ENCODE measurements around the gene EHBP1L1. TPM values are rescaled to one million over a fixed set of nuclear protein-coding genes. Genes with fewer than 3 reads are reported as not detected.

Gene EHBP1L1
- total and polyA plus RNA-seq, 2 donors (not counting 1 experiment from before 2014, with no cell fraction given): 12.8 to 53.5 TPM

DNA sequence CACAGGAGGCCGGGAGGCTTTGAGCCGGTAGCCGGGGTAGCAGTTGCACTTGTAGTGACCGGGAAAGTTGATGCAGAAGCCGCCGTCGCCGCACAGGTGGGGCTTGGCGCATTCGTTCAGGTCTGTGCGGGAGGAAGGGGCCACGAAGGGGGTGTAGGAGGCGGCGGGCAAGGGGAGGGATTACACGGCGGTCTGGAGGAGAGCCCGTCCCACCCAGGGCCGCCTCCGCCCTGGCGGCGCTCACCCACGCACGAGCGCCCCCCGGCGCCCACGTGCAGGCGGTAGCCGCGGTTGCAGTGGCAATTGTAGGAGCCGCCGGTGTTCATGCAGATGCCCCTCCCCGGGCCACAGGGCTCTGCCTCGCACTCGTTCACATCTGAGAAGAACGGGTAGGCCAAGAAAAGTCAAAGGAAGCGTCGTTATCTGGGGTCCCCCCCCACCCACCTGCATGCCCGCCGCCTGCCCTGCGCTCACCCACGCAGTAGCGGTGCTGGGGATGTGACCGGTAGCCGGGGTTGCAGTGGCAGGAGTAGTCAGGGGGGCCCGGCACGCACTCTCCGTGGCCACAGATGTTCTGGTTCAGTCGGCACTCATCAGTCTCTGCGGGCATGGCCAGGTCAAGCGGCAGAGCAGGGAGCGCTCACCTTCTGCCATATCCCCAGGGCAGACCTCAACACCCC is 28.3 kb upstream of the EHBP1L1 start:
- TF ChIP-seq EZH2 (IDR thresholded peaks at IDR 0.05; ENCODE audit: low read length, missing control alignments): no peak
- TF ChIP-seq, protein P1, sequence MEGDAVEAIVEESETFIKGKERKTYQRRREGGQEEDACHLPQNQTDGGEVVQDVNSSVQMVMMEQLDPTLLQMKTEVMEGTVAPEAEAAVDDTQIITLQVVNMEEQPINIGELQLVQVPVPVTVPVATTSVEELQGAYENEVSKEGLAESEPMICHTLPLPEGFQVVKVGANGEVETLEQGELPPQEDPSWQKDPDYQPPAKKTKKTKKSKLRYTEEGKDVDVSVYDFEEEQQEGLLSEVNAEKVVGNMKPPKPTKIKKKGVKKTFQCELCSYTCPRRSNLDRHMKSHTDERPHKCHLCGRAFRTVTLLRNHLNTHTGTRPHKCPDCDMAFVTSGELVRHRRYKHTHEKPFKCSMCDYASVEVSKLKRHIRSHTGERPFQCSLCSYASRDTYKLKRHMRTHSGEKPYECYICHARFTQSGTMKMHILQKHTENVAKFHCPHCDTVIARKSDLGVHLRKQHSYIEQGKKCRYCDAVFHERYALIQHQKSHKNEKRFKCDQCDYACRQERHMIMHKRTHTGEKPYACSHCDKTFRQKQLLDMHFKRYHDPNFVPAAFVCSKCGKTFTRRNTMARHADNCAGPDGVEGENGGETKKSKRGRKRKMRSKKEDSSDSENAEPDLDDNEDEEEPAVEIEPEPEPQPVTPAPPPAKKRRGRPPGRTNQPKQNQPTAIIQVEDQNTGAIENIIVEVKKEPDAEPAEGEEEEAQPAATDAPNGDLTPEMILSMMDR (conservative IDR thresholded peaks at IDR 0.05 in 1 of 2, IDR thresholded peaks at IDR 0.05 in 1 of 2; ENCODE audit: low read depth in 1 of 2, low read length in 2 of 2): no peak
- no peaks in the 10 kb centered on the region for H4K20me1 ChIP-seq (ENCODE audit: control insufficient read depth, extremely low read depth, insufficient read depth, low read length)
- H2AFZ ChIP-seq (ENCODE audit: low read length): no peak overlapping the region
- no peak overlapping the region for H3K4me3 ChIP-seq (replicated peaks in 1 of 4; ENCODE audit: control extremely low read depth in 1 of 4, insufficient read depth in 1 of 4, low read depth in 3 of 4, low read length in 4 of 4)
- H3K9ac ChIP-seq (ENCODE audit: insufficient read depth, low read length): no peak overlapping the region
- no peaks in the 10 kb centered on the region for H3K79me2 ChIP-seq (ENCODE audit: control insufficient read depth, insufficient read depth, low read length)
- no peaks in the 10 kb centered on the region for H3K27me3 ChIP-seq (ENCODE audit: control insufficient read depth, insufficient read depth, low read length)
- no peak overlapping the region for H3K4me2 ChIP-seq (ENCODE audit: extremely low read depth, insufficient read depth, low read length)
- no peaks in the 10 kb centered on the region for H3K9me3 ChIP-seq (ENCODE audit: control insufficient read depth, insufficient read depth, low read depth, low read length)
- peaks cover 23% of the 10 kb centered on the region for H3K36me3 ChIP-seq (ENCODE audit: control insufficient read depth, insufficient read depth, low read length)
- no peaks in the 10 kb centered on the region for H3K4me1 ChIP-seq (ENCODE audit: control insufficient read depth, extremely low read depth, insufficient read depth, low read length)
- DNase-seq (ENCODE audit: low read depth in 2 of 2): no peak
- no peak overlapping the region for H3K27ac ChIP-seq (ENCODE audit: insufficient read depth, low read length)

DNA sequence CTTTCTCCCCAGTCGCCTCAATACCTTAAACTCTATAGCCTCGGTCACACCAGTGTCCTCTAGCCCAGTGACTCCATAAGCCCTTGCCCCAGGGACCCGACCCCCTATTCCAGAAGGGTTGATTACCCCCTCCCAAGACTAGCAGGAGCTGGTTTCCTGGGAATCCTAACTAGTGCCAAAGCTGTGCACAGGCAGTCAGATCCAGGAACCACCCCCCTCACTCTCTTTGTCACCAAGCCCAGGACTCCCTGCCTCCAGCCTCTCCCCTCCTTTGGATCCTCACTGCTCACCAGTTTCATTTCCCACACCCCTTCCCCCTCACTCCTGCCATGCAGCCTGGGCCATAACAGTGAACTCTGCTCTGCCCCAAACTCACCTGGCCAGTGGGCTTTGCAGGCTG is 27.5 kb upstream of the EHBP1L1 start:
- no peaks in the 10 kb centered on the region for H3K9me3 ChIP-seq (ENCODE audit: control insufficient read depth, insufficient read depth, low read depth, low read length)
- H4K20me1 ChIP-seq (ENCODE audit: control insufficient read depth, extremely low read depth, insufficient read depth, low read length): no peaks in the 10 kb centered on the region
- TF ChIP-seq, protein P1 (conservative IDR thresholded peaks at IDR 0.05 in 1 of 2, IDR thresholded peaks at IDR 0.05 in 1 of 2; ENCODE audit: low read depth in 1 of 2, low read length in 2 of 2): no peak
- TF ChIP-seq EZH2 (IDR thresholded peaks at IDR 0.05; ENCODE audit: low read length, missing control alignments): no peak
- H3K27ac ChIP-seq (ENCODE audit: insufficient read depth, low read length): no peak overlapping the region
- peaks cover 23% of the 10 kb centered on the region for H3K36me3 ChIP-seq (ENCODE audit: control insufficient read depth, insufficient read depth, low read length)
- no peaks in the 10 kb centered on the region for H3K79me2 ChIP-seq (ENCODE audit: control insufficient read depth, insufficient read depth, low read length)
- H3K9ac ChIP-seq (ENCODE audit: insufficient read depth, low read length): no peak overlapping the region
- H3K4me3 ChIP-seq (replicated peaks in 1 of 4; ENCODE audit: control extremely low read depth in 1 of 4, insufficient read depth in 1 of 4, low read depth in 3 of 4, low read length in 4 of 4): no peak overlapping the region
- no peaks in the 10 kb centered on the region for H3K4me1 ChIP-seq (ENCODE audit: control insufficient read depth, extremely low read depth, insufficient read depth, low read length)
- no peak overlapping the region for H3K4me2 ChIP-seq (ENCODE audit: extremely low read depth, insufficient read depth, low read length)
- no peaks in the 10 kb centered on the region for H3K27me3 ChIP-seq (ENCODE audit: control insufficient read depth, insufficient read depth, low read length)
- H2AFZ ChIP-seq (ENCODE audit: low read length): no peak overlapping the region
- no peak for DNase-seq (ENCODE audit: low read depth in 2 of 2)

- TF ChIP-seq EZH2 (IDR thresholded peaks at IDR 0.05; ENCODE audit: low read length, missing control alignments): no peak
- TF ChIP-seq, protein P1 (conservative IDR thresholded peaks at IDR 0.05 in 1 of 2, IDR thresholded peaks at IDR 0.05 in 1 of 2; ENCODE audit: low read depth in 1 of 2, low read length in 2 of 2): no peak
- no peak for DNase-seq (ENCODE audit: low read depth in 2 of 2)
- H3K4me2 ChIP-seq (ENCODE audit: extremely low read depth, insufficient read depth, low read length): no peak overlapping the region
- H3K9ac ChIP-seq (ENCODE audit: insufficient read depth, low read length): no peak overlapping the region
- no peaks in the 10 kb centered on the region for H3K9me3 ChIP-seq (ENCODE audit: control insufficient read depth, insufficient read depth, low read depth, low read length)
- H3K36me3 ChIP-seq (ENCODE audit: control insufficient read depth, insufficient read depth, low read length): peaks cover 23% of the 10 kb centered on the region
- H4K20me1 ChIP-seq (ENCODE audit: control insufficient read depth, extremely low read depth, insufficient read depth, low read length): no peaks in the 10 kb centered on the region
- no peaks in the 10 kb centered on the region for H3K4me1 ChIP-seq (ENCODE audit: control insufficient read depth, extremely low read depth, insufficient read depth, low read length)
- H2AFZ ChIP-seq (ENCODE audit: low read length): no peak overlapping the region
- H3K4me3 ChIP-seq (replicated peaks in 1 of 4; ENCODE audit: control extremely low read depth in 1 of 4, insufficient read depth in 1 of 4, low read depth in 3 of 4, low read length in 4 of 4): no peak overlapping the region
- no peaks in the 10 kb centered on the region for H3K27me3 ChIP-seq (ENCODE audit: control insufficient read depth, insufficient read depth, low read length)
- no peak overlapping the region for H3K27ac ChIP-seq (ENCODE audit: insufficient read depth, low read length)
- H3K79me2 ChIP-seq (ENCODE audit: control insufficient read depth, insufficient read depth, low read length): no peaks in the 10 kb centered on the region
Measured at GRCh38 chr11:65549096-65549495, 26.8 kb upstream of the EHBP1L1 start.

Data from fibroblast of lung (primary cell).